Subcutaneous abdominal adipose tissue (tissue), 5 donors: Measurements from ENCODE around the gene SLC2A9.
"Not testable (repeated sequence)": the region's sequence is repeated elsewhere in the genome, so short reads cannot be mapped to it uniquely, and the experiment has no call there.

Experiments
- H3K27ac ChIP-seq: one replicate; pipeline ENCODE4 v1.7.0; 2013; ENCODE audit warnings: low read depth, mild to moderate bottlenecking, inconsistent platforms, low read length, moderate library complexity
- H3K27me3 ChIP-seq, 5 donors: one replicate each; pipeline ENCODE4 v1.7.0; 2013; ENCODE audit warnings: low read length in 5 of 5, inconsistent platforms in 1 of 5; ENCODE audit not compliant: control insufficient read depth in 5 of 5, insufficient read depth in 4 of 5
- H3K36me3 ChIP-seq, 5 donors: one replicate each; pipeline ENCODE4 v1.7.0; 2013; ENCODE audit warnings: low read length in 5 of 5; ENCODE audit not compliant: control insufficient read depth in 5 of 5, insufficient read depth in 5 of 5
- H3K4me1 ChIP-seq, 5 donors: one replicate each; pipeline ENCODE4 v1.7.0; 2013; ENCODE audit warnings: low read length in 5 of 5, mild to moderate bottlenecking in 3 of 5, moderate library complexity in 1 of 5; ENCODE audit not compliant: control insufficient read depth in 5 of 5, insufficient read depth in 5 of 5
- H3K4me3 ChIP-seq, 5 donors: one replicate each; pipeline ENCODE4 v1.7.0; 2013; ENCODE audit warnings: low read length in 5 of 5, low read depth in 1 of 5
- H3K9ac ChIP-seq, 5 donors: one replicate each; pipeline ENCODE4 v1.7.0; 2013; ENCODE audit warnings: low read length in 5 of 5, mild to moderate bottlenecking in 4 of 5, moderate library complexity in 3 of 5
- H3K9me3 ChIP-seq, 5 donors: one replicate each; pipeline ENCODE4 v1.7.0; 2013; ENCODE audit warnings: low read length in 5 of 5; ENCODE audit not compliant: control insufficient read depth in 5 of 5
- donor health status: healthy.
- donor health status: healthy.
- donor health status: healthy.
- donor health status: healthy.
- donor health status: healthy.

SLC2A9 gene

DNA sequence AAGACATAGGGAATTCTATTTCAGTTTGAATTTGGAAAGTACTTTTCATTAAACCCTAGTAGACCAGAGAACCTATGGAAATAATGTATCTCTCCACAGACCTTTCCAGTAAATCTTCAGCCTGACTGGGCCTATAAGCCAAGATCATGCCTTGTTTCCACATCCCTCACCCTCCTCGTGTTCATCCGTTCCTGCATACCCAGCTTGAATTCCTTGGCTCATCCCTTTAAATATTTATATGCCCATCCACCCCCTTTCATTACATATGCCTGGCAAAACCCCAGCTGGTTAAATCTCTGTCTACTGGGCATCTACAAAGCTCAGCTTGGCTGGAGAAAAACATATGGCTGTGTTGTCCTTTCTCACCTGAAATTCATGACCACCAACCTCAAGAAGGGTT, 32.4 kb downstream of the SLC2A9 start:
- H3K9ac ChIP-seq = no peak overlapping the region
- H3K36me3 ChIP-seq = peaks cover 0 to 8% (median 0%) of the 10 kb centered on the region in 5 donors
- H3K27me3 ChIP-seq = peaks cover 0 to 4% (median 0%) of the 10 kb centered on the region in 5 donors
- H3K27ac ChIP-seq = no peak overlapping the region
- H3K4me3 ChIP-seq = no peak overlapping the region
- H3K9me3 ChIP-seq = peaks cover 0 to 2% (median 0%) of the 10 kb centered on the region in 5 donors
- H3K4me1 ChIP-seq = no peaks in the 10 kb centered on the region

DNA sequence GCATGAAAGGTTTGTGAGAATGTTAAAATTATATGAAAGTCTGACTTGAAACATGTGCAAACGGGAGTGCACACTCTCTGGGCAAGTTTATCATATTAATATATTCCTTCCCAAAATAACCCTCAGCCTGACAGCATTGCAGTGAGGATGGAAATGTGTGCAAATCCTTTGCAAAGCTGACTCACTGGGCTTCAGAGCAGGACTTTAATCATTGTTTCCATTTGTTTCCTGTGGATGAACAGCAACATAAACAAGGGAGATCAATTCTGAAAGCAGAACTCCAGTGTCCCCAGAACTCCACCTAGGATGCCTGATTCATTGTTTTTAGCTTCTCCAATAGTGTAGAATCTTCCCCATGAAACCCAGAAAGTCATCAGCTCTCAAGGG, 32.9 kb downstream of the SLC2A9 start:
- Histone ChIP-seq H3K27me3 (peaks cover 0 to 4% (median 0%) of the 10 kb centered on the region in 5 donors), H3K9me3 (peaks cover 0 to 2% (median 0%) of the 10 kb centered on the region in 5 donors), H3K9ac (no peak overlapping the region), H3K4me3 (no peak overlapping the region), H3K36me3 (peaks cover 0 to 8% (median 0%) of the 10 kb centered on the region in 5 donors), H3K27ac (no peak overlapping the region), H3K4me1 (no peaks in the 10 kb centered on the region)

DNA sequence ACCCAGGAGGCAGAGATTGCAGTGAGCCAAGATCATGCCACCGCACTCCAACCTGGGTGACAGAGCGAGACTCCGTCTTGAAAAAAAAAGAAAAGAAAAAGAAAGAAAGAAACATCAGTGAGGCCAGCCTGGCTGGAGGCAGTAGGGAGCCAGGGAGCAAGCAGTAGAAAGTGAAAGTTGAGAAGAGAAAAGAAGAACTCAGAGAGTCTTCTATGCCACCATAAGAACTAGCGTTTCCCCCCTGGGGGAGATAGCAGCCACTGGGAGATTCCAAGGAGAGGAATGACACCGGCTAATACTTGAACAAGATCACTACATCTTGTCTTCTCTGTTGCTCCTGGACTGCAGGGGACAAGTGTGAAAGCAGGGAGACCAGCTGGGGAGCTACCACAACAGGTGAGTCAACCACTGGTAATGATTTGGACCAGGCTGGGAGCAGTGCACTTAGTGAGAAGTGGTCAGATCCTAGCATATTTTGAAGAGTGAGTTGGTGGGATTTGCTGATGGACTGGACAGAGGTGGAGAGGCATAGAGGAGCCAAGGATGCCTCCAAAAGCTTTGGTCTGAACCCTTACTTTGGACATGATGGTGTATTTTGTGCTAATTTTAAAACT, 33.4 kb downstream of the SLC2A9 start:
- Histone ChIP-seq H3K9ac (no peak overlapping the region), H3K9me3 (peaks cover 0 to 2% (median 0%) of the 10 kb centered on the region in 5 donors), H3K4me1 (no peaks in the 10 kb centered on the region), H3K27ac (no peak overlapping the region), H3K4me3 (no peak overlapping the region), H3K36me3 (peaks cover 0 to 8% (median 0%) of the 10 kb centered on the region in 5 donors), H3K27me3 (peaks cover 0 to 4% (median 0%) of the 10 kb centered on the region in 5 donors)

DNA sequence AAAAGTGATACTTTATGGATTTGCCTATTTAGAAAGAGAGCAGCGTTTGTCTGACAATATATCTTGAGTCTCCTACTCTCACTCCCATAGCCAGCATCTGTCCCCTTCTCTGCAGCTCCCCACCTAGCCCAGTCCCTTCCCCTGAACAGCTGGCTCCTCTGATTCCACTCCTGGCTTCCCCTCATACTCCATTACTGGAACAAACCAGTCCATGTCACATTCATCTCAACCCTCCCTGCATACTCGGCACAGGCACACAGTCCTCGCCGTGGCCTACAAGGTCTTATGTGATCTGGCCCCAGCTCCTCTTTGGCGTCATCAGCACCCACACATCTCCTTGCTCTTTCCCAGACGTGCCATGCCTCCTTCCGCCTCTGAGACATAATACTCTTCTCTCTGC, 36.7 kb downstream of the SLC2A9 start:
- H3K27me3 ChIP-seq = no peaks in the 10 kb centered on the region
- H3K27ac ChIP-seq = no peak overlapping the region
- peaks cover 0 to 17% (median 0%) of the 10 kb centered on the region in 5 donors for H3K36me3 ChIP-seq
- H3K9ac ChIP-seq = no peak overlapping the region
- no peaks in the 10 kb centered on the region for H3K9me3 ChIP-seq
- no peak overlapping the region for H3K4me3 ChIP-seq
- no peaks in the 10 kb centered on the region for H3K4me1 ChIP-seq

- no peaks in the 10 kb centered on the region for H3K4me1 ChIP-seq
- no peak overlapping the region for H3K27ac ChIP-seq
- H3K9ac ChIP-seq = no peak overlapping the region
- peaks cover 0 to 19% (median 0%) of the 10 kb centered on the region in 5 donors for H3K36me3 ChIP-seq
- no peaks in the 10 kb centered on the region for H3K27me3 ChIP-seq
- no peak overlapping the region for H3K4me3 ChIP-seq
- H3K9me3 ChIP-seq = no peaks in the 10 kb centered on the region
Measured at GRCh38 chr4:9983211-9983610, 38.1 kb downstream of the SLC2A9 start.

DNA sequence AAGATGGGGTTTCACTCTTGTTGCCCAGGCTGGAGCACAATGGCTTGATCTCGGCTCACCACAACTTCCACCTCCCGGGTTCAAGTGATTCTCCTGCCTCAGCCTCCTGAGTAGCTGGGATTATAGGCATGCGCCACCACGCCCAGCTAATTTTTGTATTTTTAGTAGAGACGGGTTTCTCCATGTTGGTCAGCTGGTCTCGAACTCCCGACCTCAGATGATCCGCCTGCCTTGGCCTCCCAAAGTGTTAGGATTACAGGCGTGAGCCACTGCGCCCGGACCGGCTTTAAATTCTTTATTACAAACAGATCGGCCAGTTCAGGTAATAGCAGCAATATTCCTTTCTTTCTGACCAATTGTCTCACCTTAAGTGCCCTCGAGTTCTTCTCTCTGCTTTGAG, 39.4 kb downstream of the SLC2A9 start:
- not testable (repeated sequence) for H3K9ac ChIP-seq, H3K9me3 ChIP-seq, H3K27ac ChIP-seq, H3K4me1 ChIP-seq, H3K4me3 ChIP-seq, H3K27me3 ChIP-seq
- peaks cover 0 to 19% (median 0%) of the 10 kb centered on the region in 5 donors for H3K36me3 ChIP-seq

DNA sequence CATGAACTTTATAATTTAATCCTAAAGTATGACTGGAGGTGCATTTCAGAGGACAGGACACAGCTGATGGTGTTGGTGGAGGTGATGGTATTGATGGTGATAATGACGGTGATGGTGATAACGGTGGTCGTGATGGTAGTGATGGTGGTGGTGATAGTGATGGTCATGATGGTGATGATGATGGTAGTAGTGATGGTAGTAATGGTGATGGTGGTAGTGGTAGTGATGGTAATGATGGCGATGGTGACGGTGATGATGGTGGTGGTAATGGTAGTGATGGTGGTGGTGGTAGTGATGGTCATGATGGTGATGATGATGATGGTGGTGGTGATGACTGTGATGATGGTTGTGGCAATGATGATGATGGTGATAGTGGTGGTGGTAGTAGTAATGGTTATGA, 40.4 kb downstream of the SLC2A9 start:
- peaks cover 0 to 4% (median 0%) of the 10 kb centered on the region in 5 donors for H3K27me3 ChIP-seq
- no peaks in the 10 kb centered on the region for H3K4me1 ChIP-seq
- H3K36me3 ChIP-seq = peaks cover 0 to 19% (median 0%) of the 10 kb centered on the region in 5 donors
- no peak overlapping the region for H3K27ac ChIP-seq
- H3K9me3 ChIP-seq = no peaks in the 10 kb centered on the region
- no peak overlapping the region for H3K4me3 ChIP-seq
- no peak overlapping the region for H3K9ac ChIP-seq

GRCh38 chr4:9979101-9979701, 42.1 kb downstream of the SLC2A9 start:
- no peak overlapping the region for H3K27ac ChIP-seq
- no peak overlapping the region for H3K4me3 ChIP-seq
- no peaks in the 10 kb centered on the region for H3K9me3 ChIP-seq
- no peaks in the 10 kb centered on the region for H3K4me1 ChIP-seq
- peaks cover 0 to 4% (median 0%) of the 10 kb centered on the region in 5 donors for H3K27me3 ChIP-seq
- no peak overlapping the region for H3K9ac ChIP-seq
- peaks cover 0 to 11% (median 0%) of the 10 kb centered on the region in 5 donors for H3K36me3 ChIP-seq

DNA sequence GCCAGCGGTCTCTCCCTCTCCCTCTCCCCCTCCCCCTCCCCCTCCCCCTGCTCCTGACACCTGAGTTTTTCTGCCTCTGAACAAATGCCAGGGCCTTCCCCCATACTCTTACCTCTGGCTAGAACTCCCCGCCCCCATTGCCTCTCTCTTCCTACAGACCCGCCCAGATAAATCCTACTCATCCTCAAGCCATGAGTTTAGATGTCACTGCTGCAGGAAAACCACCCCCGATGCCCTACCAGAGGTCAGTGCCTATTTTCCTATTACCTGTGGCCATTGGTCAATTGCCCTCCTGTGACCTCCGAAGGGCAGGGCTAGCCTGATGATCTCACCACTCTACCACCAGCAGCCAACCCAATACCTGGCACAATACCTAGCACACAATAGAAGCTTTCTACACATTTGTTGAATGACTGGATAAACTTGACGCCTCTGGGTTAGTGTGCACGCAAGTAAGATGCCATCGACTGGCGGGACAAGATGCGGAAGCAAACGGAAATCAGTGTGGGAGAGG, 43.7 kb downstream of the SLC2A9 start:
- H3K27me3 ChIP-seq = peaks cover 0 to 4% (median 0%) of the 10 kb centered on the region in 5 donors
- peaks cover 0 to 2% (median 0%) of the 10 kb centered on the region in 5 donors for H3K9me3 ChIP-seq

GRCh38 chr4:9976781-9977180, 44.5 kb downstream of the SLC2A9 start:
- H3K27ac ChIP-seq = no peak overlapping the region
- H3K9me3 ChIP-seq = peaks cover 0 to 2% (median 0%) of the 10 kb centered on the region in 5 donors
- no peaks in the 10 kb centered on the region for H3K4me1 ChIP-seq
- peaks cover 0 to 4% (median 0%) of the 10 kb centered on the region in 5 donors for H3K27me3 ChIP-seq
- no peak overlapping the region for H3K9ac ChIP-seq
- H3K4me3 ChIP-seq = no peak overlapping the region
- peaks cover 0 to 11% (median 0%) of the 10 kb centered on the region in 5 donors for H3K36me3 ChIP-seq

More for the DNA sequence above, 43.7 kb downstream of the SLC2A9 start:
- H3K27ac ChIP-seq = no peak overlapping the region
- H3K4me1 ChIP-seq = no peaks in the 10 kb centered on the region
- no peak overlapping the region for H3K9ac ChIP-seq
- no peak overlapping the region for H3K4me3 ChIP-seq
- H3K36me3 ChIP-seq = peaks cover 0 to 11% (median 0%) of the 10 kb centered on the region in 5 donors
